Aorta (tissue), 5 donors: ENCODE measurements around the gene U2AF1L4. TPM values are rescaled to one million over a fixed set of nuclear protein-coding genes. Genes with fewer than 3 reads are reported as not detected.

Source experiments
- ATAC-seq: fragments of 200-7000 bp; cut with Tn5 transposase; one replicate; pipeline ENCODE4 v1.9.1; 2022; ENCODE audit warnings: moderate library complexity; ENCODE audit not compliant: low FRiP score
- DNase-seq, 2 donors: peaks; one replicate each; pipeline ENCODE4 v3.0.0-alpha.2; 2020
- H3K27ac ChIP-seq, 2 donors: one replicate each; pipeline ENCODE4 v1.5.1; 2013; ENCODE audit warnings: low read length in 2 of 2, mild to moderate bottlenecking in 2 of 2, moderate library complexity in 2 of 2, control low read depth in 1 of 2, inconsistent platforms in 1 of 2, low read depth in 1 of 2
- H3K27me3 ChIP-seq, 2 donors: one replicate each; pipeline ENCODE4 v1.6.1; 2013; ENCODE audit warnings: control low read depth in 1 of 2, low read length in 1 of 2, mild to moderate bottlenecking in 1 of 2, moderate library complexity in 1 of 2; ENCODE audit not compliant: insufficient read depth in 2 of 2, control insufficient read depth in 1 of 2
- H3K36me3 ChIP-seq, 2 donors: one replicate each; pipeline ENCODE4 v1.6.1; 2013; ENCODE audit warnings: control low read depth in 1 of 2, low read length in 1 of 2, mild to moderate bottlenecking in 1 of 2; ENCODE audit not compliant: insufficient read depth in 2 of 2, control insufficient read depth in 1 of 2
- H3K4me1 ChIP-seq, 2 donors: one replicate each; pipeline ENCODE4 v1.6.1; 2013; ENCODE audit warnings: low read length in 2 of 2, control low read depth in 1 of 2, mild to moderate bottlenecking in 1 of 2, moderate library complexity in 1 of 2; ENCODE audit not compliant: insufficient read depth in 2 of 2, control insufficient read depth in 1 of 2
- H3K4me3 ChIP-seq, 2 donors: one replicate each; pipeline ENCODE4 v1.5.1; 2013; ENCODE audit warnings: low read length in 2 of 2, control low read depth in 1 of 2, mild to moderate bottlenecking in 1 of 2
- H3K9me3 ChIP-seq: one replicate; pipeline ENCODE4 v1.6.1; 2013; ENCODE audit warnings: mild to moderate bottlenecking, low read length; ENCODE audit not compliant: control insufficient read depth
- WGBS, 2 donors: extraction: QIAGEN DNeasy Blood & Tissue Kit; methylation state at CpG; one replicate each; pipeline ENCODE4 v1.1.7; 2013; 5-methylcytosine and 5-hydroxymethylcytosine counted together
- intact Hi-C, 2 donors: fragments of 100-400 bp; cut with DNase I; formaldehyde crosslinking; loops; one replicate each; pipeline versions ENCODE4 v1.14.2 to v1.15.0; 2022
- polyA plus RNA-seq, 2 donors: library from polyadenylated mRNA; stranded (reverse); fragments of 200-250 nt; gene quantifications; one replicate each; pipeline ENCODE4 v1.2.3, GENCODE V29; 2013
- total RNA-seq, 2 donors: library from RNA; stranded (reverse); fragmentation: NEBNext Ultra II Directional; extraction: Animal tissue kit (Norgen Biotek cat#: 25700); gene quantifications; one replicate each; pipeline ENCODE4 v1.2.1, GENCODE V29; 2021
- donor health status: healthy with polysubstance abuse.
- donor health status: Bipolar disorder and iron deficiency.
- donor health status: DM: no; HTN: no; CAD: no.
- donor health status: DM: no; HTN: no; CAD: no.
- donor health status: DM: yes; HTN: yes; CAD: no.

U2AF1L4 gene
- total and polyA plus RNA-seq, 4 donors: 14.8 to 70.4 (median 23.3) TPM

DNA sequence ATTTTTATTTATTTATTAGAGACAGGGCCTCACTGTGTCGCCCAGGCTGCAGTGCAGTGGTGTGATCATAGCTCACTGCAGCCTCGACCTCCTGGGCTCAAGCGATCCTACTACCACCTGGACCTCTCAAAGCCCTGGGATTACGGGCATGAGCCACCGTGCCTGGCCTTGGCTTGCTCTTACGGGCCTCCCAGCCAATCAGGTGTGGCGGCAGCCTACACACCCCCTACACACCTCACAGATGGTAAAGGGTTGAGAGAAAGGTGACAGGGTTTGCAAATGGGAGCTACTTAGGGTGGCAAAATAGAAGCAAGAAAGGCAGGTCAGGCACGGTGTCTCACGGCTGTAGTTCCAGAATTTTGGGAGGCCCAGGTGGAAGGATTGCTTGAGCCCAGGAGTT is 41.9 kb downstream of the U2AF1L4 start:
- Histone ChIP-seq H3K27ac (no peak overlapping the region), H3K4me3 (no peak overlapping the region), H3K9me3 (no peaks in the 10 kb centered on the region), H3K27me3 (no peaks in the 10 kb centered on the region), H3K4me1 (no peaks in the 10 kb centered on the region), H3K36me3 (no peaks in the 10 kb centered on the region)
- intact Hi-C loops: no loop called here
- ATAC-seq: no peak
- DNase-seq: no peak
- 51 to 53% methylated on average over 9 of the region's 9 CpGs for WGBS, 2 donors

DNA sequence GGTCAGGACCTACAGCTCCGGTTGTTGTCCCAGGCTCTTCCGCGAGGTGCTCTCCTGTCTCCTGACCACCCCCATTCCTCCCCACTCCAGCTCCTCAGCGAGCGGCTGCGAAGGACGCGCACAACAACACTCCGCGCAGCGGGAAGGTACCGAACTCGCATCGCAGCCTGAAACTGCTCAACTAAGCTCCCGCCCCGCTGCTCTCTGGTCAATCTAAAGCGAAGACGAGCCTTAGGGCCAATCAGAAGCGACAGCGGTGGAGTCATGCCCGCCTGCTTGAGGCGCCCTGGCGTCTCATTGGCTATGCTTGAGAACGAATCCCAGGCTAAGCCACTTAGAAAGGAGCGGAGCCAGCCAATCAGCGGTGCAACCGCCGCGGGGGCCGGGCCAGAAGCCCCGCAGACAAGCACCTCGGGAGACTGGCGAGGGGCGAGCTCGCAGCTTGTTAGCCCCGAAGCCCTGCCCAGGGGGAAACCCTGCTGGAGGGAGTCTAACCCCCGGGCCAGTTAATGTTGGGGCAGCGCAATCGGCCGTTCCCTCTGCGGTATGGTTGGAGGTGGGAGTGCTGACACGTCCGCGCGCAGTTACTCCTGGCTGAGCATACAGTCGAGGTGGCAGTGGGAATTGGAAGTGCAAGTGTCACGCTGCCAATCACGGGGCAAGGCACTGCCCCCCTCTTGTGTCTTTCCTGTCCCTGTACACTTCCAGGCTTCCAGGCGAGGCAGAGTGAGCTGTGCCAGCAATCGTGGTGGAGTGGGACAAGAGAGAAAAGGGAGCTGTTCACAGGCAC is 42.8 kb downstream of the U2AF1L4 start:
- Histone ChIP-seq H3K4me1 (no peaks in the 10 kb centered on the region), H3K4me3 (peak overlapping the region; percentile 47 to 65), H3K9me3 (no peaks in the 10 kb centered on the region), H3K27ac (no peak overlapping the region), H3K36me3 (no peaks in the 10 kb centered on the region), H3K27me3 (no peaks in the 10 kb centered on the region)
- peak; percentile 99 for ATAC-seq
- intact Hi-C loops: no loop called here
- DNase-seq: peak; percentile 97 to 98
- WGBS, 2 donors: 0 to 1% methylated on average over 50 of the region's 50 CpGs

DNA sequence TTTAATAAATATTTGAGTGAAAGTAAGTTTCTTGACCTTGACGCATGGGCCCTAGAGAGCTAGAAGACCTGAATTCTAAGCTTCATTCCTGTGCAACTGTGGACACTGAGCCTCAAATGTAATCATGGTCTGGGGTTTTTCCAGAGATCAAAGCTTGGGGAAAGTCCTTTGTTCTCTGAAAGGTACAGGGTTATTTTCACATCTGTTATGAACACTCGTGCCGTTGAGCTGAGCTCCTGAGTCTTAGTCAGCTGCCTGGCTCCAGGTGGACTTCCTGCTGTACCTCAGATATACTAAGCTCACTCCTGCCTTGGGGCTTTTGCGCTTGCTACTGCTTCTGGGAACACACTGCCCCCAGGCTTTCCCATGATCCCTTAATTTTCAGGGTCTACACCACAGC is 48.4 kb downstream of the U2AF1L4 start:
- Histone ChIP-seq H3K27ac (no peak overlapping the region), H3K36me3 (no peaks in the 10 kb centered on the region), H3K9me3 (no peaks in the 10 kb centered on the region), H3K4me1 (no peaks in the 10 kb centered on the region), H3K27me3 (no peaks in the 10 kb centered on the region), H3K4me3 (no peak overlapping the region)
- DNase-seq (no peak), ATAC-seq (no peak)
- intact Hi-C loops: no loop called here
- WGBS, 2 donors: 82 to 88% methylated on average over 4 of the region's 4 CpGs

DNA sequence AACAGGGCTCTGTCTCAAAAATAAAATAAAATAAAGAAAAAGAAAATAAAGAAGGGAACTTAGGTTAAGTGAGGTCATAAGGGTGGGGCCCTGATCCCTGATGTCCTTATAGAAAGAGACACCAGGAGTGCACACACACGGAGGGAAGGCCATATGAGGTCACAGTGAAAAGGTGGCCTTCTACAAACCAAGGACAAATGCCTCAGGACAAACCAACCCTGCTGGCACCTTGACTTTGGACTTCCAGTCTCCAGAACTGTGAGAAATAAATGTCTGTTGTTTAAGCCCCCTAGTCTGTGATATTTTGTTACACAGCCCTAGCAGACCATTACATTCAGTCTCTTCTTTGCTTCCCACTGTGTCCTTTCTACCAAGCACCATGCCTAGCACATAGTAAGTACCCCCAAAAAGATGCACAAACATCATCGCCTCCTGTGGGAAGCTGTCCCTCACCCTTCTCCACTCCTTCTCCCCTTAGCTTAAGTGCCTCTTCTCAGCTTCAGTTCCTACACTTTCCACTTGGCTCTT is 49.3 kb downstream of the U2AF1L4 start:
- no peak for ATAC-seq
- H3K4me3 ChIP-seq: no peak overlapping the region
- no peak overlapping the region for H3K27ac ChIP-seq
- no peaks in the 10 kb centered on the region for H3K27me3 ChIP-seq
- WGBS, 2 donors: 78 to 83% methylated on average over 2 of the region's 2 CpGs
- H3K9me3 ChIP-seq: no peaks in the 10 kb centered on the region
- H3K4me1 ChIP-seq: no peaks in the 10 kb centered on the region
- intact Hi-C loops: no loop called here
- H3K36me3 ChIP-seq: no peaks in the 10 kb centered on the region
- DNase-seq: no peak

DNA sequence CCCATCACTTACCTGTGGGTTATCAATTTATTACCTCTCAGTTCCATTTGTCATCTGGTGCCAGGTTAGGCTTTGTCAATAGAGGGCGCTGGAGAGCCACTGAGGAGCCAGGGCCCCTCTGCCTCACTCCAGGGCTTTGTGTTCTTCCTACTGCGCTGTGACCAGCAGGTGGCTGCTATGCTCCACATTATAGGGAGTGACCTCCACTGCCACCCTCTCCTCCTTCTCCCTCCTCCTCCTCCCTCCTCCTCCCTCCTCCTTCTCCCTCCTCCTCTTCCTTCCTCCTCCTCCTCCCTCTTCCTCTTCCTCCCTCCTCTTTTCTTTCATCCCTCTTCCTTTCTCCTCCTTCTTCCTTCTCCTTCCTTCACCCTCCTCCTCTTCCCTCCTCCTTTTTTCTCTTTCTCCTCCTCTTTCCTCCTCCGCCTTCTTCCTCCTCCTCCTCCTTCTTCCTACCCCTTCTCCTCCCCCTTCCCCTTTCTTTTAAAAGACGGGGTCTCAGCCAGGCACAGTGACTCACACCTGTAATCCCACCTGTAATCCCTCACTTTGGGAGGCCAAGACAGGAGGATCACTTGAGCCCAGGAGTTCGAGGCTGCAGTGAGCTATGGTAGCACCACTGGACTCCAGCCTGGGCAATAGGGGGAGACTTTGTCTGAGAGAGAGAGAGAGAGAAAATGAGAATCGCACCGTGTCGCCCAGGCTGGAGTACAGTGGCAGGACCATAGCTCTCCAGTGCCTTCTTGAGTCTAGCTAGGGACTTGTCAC is 51.2 kb downstream of the U2AF1L4 start:
- intact Hi-C loops: loop anchor here (1.0 to 2.0 kb wide), 4 partner anchors 23 to 237 kb away; no protein-coding TSS in a partner anchor
- ATAC-seq (peak; percentile 96), DNase-seq (peak; percentile 90 to 92)
- no peak overlapping the region for H3K27ac ChIP-seq
- WGBS, 2 donors: 34 to 39% methylated on average over 8 of the region's 8 CpGs
- no peaks in the 10 kb centered on the region for H3K27me3 ChIP-seq
- H3K4me1 ChIP-seq: no peaks in the 10 kb centered on the region
- H3K36me3 ChIP-seq: no peaks in the 10 kb centered on the region
- no peaks in the 10 kb centered on the region for H3K9me3 ChIP-seq
- no peak overlapping the region for H3K4me3 ChIP-seq

DNA sequence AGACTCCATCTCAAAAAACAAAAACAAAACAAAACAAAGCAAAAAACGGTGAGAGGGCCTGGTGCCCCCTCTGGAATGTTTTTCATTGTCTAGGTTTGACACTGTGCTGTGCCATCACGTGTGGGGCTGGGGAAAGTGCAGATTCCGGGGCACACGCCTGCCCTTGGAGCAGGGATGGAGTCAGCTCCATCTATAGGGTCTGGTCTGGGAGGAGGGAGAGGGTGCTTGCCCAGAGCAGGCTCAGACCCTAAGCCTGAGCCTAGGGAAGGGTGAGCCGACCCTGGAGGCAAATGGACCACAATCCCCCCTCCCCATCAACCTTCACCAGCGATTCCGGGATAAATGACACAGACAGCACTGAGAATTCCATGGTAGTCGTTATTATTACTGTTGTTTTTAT is 51.8 kb downstream of the U2AF1L4 start:
- intact Hi-C loops: loop anchor here (1.0 to 2.0 kb wide), 3 partner anchors 23 to 238 kb away; no protein-coding TSS in a partner anchor
- ATAC-seq: peak; percentile 52
- H3K36me3 ChIP-seq: no peaks in the 10 kb centered on the region
- H3K4me3 ChIP-seq: no peak overlapping the region
- no peak for DNase-seq
- no peaks in the 10 kb centered on the region for H3K27me3 ChIP-seq
- no peak overlapping the region for H3K27ac ChIP-seq
- H3K4me1 ChIP-seq: no peaks in the 10 kb centered on the region
- 13 to 16% methylated on average over 8 of the region's 8 CpGs for WGBS, 2 donors
- no peaks in the 10 kb centered on the region for H3K9me3 ChIP-seq

Other genes with a start within 250 kb of the U2AF1L4 start
- gene DMKN, start 231.8 kb downstream of the U2AF1L4 start, total RNA-seq: 10 to 100 TPM; 25.9 to 27.1 TPM
- 10 to 100 TPM; 22.2 to 43.7 TPM for gene DMKN, start 231.8 kb downstream of the U2AF1L4 start, polyA plus RNA-seq
- not detected for gene SBSN, start 217.1 kb downstream of the U2AF1L4 start, total RNA-seq
- under 1 TPM in 1 of 2 donors, not detected in 1; 0.23 TPM for gene SBSN, start 217.1 kb downstream of the U2AF1L4 start, polyA plus RNA-seq
- gene GAPDHS, start 212.0 kb downstream of the U2AF1L4 start, total RNA-seq: not detected
- gene GAPDHS, start 212.0 kb downstream of the U2AF1L4 start, polyA plus RNA-seq: not detected
- gene TMEM147, start 199.8 kb downstream of the U2AF1L4 start, total RNA-seq: 10 to 100 TPM; 48.0 to 52.2 TPM
- 100 to 1,000 TPM in 1 of 2 donors, 10 to 100 TPM in 1; 86.0 to 123 TPM for gene TMEM147, start 199.8 kb downstream of the U2AF1L4 start, polyA plus RNA-seq
- gene ATP4A, start 181.8 kb downstream of the U2AF1L4 start, total RNA-seq: not detected
- not detected for gene ATP4A, start 181.8 kb downstream of the U2AF1L4 start, polyA plus RNA-seq
- gene PMIS2, start 159.2 kb downstream of the U2AF1L4 start, total RNA-seq: not detected
- not detected for gene PMIS2, start 159.2 kb downstream of the U2AF1L4 start, polyA plus RNA-seq
- gene HAUS5, start 132.7 kb downstream of the U2AF1L4 start, total RNA-seq: 10 to 100 TPM in 1 of 2 donors, 1 to 10 TPM in 1; 5.3 to 10.5 TPM
- 10 to 100 TPM in 1 of 2 donors, 1 to 10 TPM in 1; 2.9 to 17.5 TPM for gene HAUS5, start 132.7 kb downstream of the U2AF1L4 start, polyA plus RNA-seq
- gene RBM42, start 116.4 kb downstream of the U2AF1L4 start, total RNA-seq: 10 to 100 TPM; 53.7 to 62.0 TPM
- gene RBM42, start 116.4 kb downstream of the U2AF1L4 start, polyA plus RNA-seq: 10 to 100 TPM; 41.8 to 66.8 TPM
- gene ETV2, start 103.7 kb downstream of the U2AF1L4 start, total RNA-seq: 1 to 10 TPM in 1 of 2 donors, under 1 TPM in 1; 0.62 to 1.2 TPM
- 1 to 10 TPM in 1 of 2 donors, under 1 TPM in 1; 0.46 to 1.9 TPM for gene ETV2, start 103.7 kb downstream of the U2AF1L4 start, polyA plus RNA-seq
- gene COX6B1, start 97.1 kb downstream of the U2AF1L4 start, total RNA-seq: 100 to 1,000 TPM; 196 to 216 TPM
- 100 to 1,000 TPM; 502 to 730 TPM for gene COX6B1, start 97.1 kb downstream of the U2AF1L4 start, polyA plus RNA-seq
- gene UPK1A, start 78.9 kb downstream of the U2AF1L4 start, total RNA-seq: not detected
- gene UPK1A, start 78.9 kb downstream of the U2AF1L4 start, polyA plus RNA-seq: 1 to 10 TPM in 1 of 2 donors, under 1 TPM in 1; 0.54 to 1.5 TPM
- under 1 TPM in 1 of 2 donors, not detected in 1; 0.19 TPM for gene ZBTB32, start 40.9 kb downstream of the U2AF1L4 start, total RNA-seq
- gene ZBTB32, start 40.9 kb downstream of the U2AF1L4 start, polyA plus RNA-seq: not detected
- gene KMT2B, start 27.4 kb downstream of the U2AF1L4 start, total RNA-seq: 10 to 100 TPM; 33.6 to 37.9 TPM
- gene KMT2B, start 27.4 kb downstream of the U2AF1L4 start, polyA plus RNA-seq: 10 to 100 TPM in 1 of 2 donors, 1 to 10 TPM in 1; 6.4 to 43.3 TPM
- 10 to 100 TPM in 1 of 2 donors, 1 to 10 TPM in 1; 8.1 to 14.9 TPM for gene IGFLR1, start 3.0 kb downstream of the U2AF1L4 start, total RNA-seq
- 10 to 100 TPM in 1 of 2 donors, 1 to 10 TPM in 1; 5.1 to 10.9 TPM for gene IGFLR1, start 3.0 kb downstream of the U2AF1L4 start, polyA plus RNA-seq
- gene PSENEN, start 233 bp upstream of the U2AF1L4 start, total RNA-seq: 10 to 100 TPM; 32.9 to 37.0 TPM
- gene PSENEN, start 233 bp upstream of the U2AF1L4 start, polyA plus RNA-seq: 10 to 100 TPM; 32.4 to 59.2 TPM
- gene LIN37, start 3.2 kb upstream of the U2AF1L4 start, total RNA-seq: 10 to 100 TPM; 10.6 to 13.3 TPM
- gene LIN37, start 3.2 kb upstream of the U2AF1L4 start, polyA plus RNA-seq: 10 to 100 TPM; 13.1 to 91.2 TPM
- gene HSPB6, start 11.6 kb upstream of the U2AF1L4 start, total RNA-seq: 100 to 1,000 TPM; 148 to 152 TPM
- 100 to 1,000 TPM in 1 of 2 donors, 10 to 100 TPM in 1; 73.9 to 131 TPM for gene HSPB6, start 11.6 kb upstream of the U2AF1L4 start, polyA plus RNA-seq
- gene PROSER3, start 12.8 kb upstream of the U2AF1L4 start, total RNA-seq: 10 to 100 TPM; 18.7 to 19.6 TPM
- gene PROSER3, start 12.8 kb upstream of the U2AF1L4 start, polyA plus RNA-seq: 10 to 100 TPM in 1 of 2 donors, 1 to 10 TPM in 1; 4.1 to 18.7 TPM
- gene ARHGAP33, start 30.1 kb upstream of the U2AF1L4 start, total RNA-seq: 10 to 100 TPM; 12.3 to 27.8 TPM
- gene ARHGAP33, start 30.1 kb upstream of the U2AF1L4 start, polyA plus RNA-seq: 10 to 100 TPM in 1 of 2 donors, 1 to 10 TPM in 1; 1.9 to 22.1 TPM
- gene PRODH2, start 67.4 kb upstream of the U2AF1L4 start, total RNA-seq: not detected
- gene PRODH2, start 67.4 kb upstream of the U2AF1L4 start, polyA plus RNA-seq: not detected
- not detected for gene NPHS1, start 107.1 kb upstream of the U2AF1L4 start, total RNA-seq
- not detected for gene NPHS1, start 107.1 kb upstream of the U2AF1L4 start, polyA plus RNA-seq
- gene KIRREL2, start 111.5 kb upstream of the U2AF1L4 start, total RNA-seq: not detected
- under 1 TPM; 0.08 to 0.50 TPM for gene KIRREL2, start 111.5 kb upstream of the U2AF1L4 start, polyA plus RNA-seq
- gene APLP1, start 123.2 kb upstream of the U2AF1L4 start, total RNA-seq: 10 to 100 TPM; 12.9 to 13.5 TPM
- 10 to 100 TPM in 1 of 2 donors, 1 to 10 TPM in 1; 7.6 to 23.0 TPM for gene APLP1, start 123.2 kb upstream of the U2AF1L4 start, polyA plus RNA-seq
- gene NFKBID, start 155.1 kb upstream of the U2AF1L4 start, total RNA-seq: 10 to 100 TPM; 18.9 to 19.4 TPM
- gene NFKBID, start 155.1 kb upstream of the U2AF1L4 start, polyA plus RNA-seq: 10 to 100 TPM in 1 of 2 donors, 1 to 10 TPM in 1; 2.9 to 10.4 TPM
- gene HCST, start 157.1 kb upstream of the U2AF1L4 start, total RNA-seq: 10 to 100 TPM; 18.7 TPM
- 10 to 100 TPM in 1 of 2 donors, 1 to 10 TPM in 1; 7.3 to 20.9 TPM for gene HCST, start 157.1 kb upstream of the U2AF1L4 start, polyA plus RNA-seq
- 100 to 1,000 TPM in 1 of 2 donors, 10 to 100 TPM in 1; 98.9 to 117 TPM for gene TYROBP, start 162.9 kb upstream of the U2AF1L4 start, total RNA-seq
- 100 to 1,000 TPM in 1 of 2 donors, 10 to 100 TPM in 1; 48.8 to 327 TPM for gene TYROBP, start 162.9 kb upstream of the U2AF1L4 start, polyA plus RNA-seq
- gene LRFN3, start 191.0 kb upstream of the U2AF1L4 start, total RNA-seq: 10 to 100 TPM; 14.5 to 15.1 TPM
- gene LRFN3, start 191.0 kb upstream of the U2AF1L4 start, polyA plus RNA-seq: 1 to 10 TPM; 2.0 to 6.1 TPM
- 10 to 100 TPM; 11.6 to 16.6 TPM for gene SDHAF1, start 249.8 kb upstream of the U2AF1L4 start, total RNA-seq
- 10 to 100 TPM; 11.1 to 26.1 TPM for gene SDHAF1, start 249.8 kb upstream of the U2AF1L4 start, polyA plus RNA-seq